Measurements from ENCODE around the gene MTMR10.

GRCh38 chr15:31036783-31037182, 45.4 kb upstream of the MTMR10 start:
- TF ChIP-seq, protein P1, sequence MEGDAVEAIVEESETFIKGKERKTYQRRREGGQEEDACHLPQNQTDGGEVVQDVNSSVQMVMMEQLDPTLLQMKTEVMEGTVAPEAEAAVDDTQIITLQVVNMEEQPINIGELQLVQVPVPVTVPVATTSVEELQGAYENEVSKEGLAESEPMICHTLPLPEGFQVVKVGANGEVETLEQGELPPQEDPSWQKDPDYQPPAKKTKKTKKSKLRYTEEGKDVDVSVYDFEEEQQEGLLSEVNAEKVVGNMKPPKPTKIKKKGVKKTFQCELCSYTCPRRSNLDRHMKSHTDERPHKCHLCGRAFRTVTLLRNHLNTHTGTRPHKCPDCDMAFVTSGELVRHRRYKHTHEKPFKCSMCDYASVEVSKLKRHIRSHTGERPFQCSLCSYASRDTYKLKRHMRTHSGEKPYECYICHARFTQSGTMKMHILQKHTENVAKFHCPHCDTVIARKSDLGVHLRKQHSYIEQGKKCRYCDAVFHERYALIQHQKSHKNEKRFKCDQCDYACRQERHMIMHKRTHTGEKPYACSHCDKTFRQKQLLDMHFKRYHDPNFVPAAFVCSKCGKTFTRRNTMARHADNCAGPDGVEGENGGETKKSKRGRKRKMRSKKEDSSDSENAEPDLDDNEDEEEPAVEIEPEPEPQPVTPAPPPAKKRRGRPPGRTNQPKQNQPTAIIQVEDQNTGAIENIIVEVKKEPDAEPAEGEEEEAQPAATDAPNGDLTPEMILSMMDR (conservative IDR thresholded peaks at IDR 0.05; ENCODE audit: low read depth, low read length) = no peak
- TF ChIP-seq EZH2 (IDR thresholded peaks at IDR 0.05; ENCODE audit: low read length, unreplicated experiment) = no peak

Measured in PC-3 (cell line).